Measurements from ENCODE around the gene WASHC3.

DNA sequence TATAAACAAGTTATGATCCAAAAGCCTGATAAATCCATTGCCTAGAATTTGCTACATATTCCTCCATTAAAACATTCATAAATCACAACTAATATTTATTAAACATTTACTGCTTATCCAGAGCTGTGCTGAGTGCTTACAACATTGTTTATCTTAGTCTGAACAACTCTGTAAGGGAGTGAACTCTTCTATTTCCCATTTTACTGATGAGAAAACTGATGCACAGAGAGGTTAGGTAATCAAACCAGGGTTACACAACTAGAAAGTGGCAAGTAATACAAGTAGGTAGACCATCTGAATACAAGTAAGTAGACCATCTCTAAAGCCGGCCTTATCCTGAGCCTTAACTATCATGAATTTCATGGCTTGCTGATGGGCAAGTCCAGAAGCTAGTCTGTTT, 39.5 kb downstream of the WASHC3 start:
- TF ChIP-seq CTCF (IDR thresholded peaks at IDR 0.05) (no peak), EZH2 (IDR thresholded peaks at IDR 0.05) (no peak)
